Endodermal cell (in vitro differentiated cells): ENCODE measurements around the gene NRG2. TPM values are rescaled to one million over a fixed set of nuclear protein-coding genes. Genes with fewer than 3 reads are reported as not detected.

Experiments used
- DNase-seq: peaks from one replicate; pipeline ENCODE4 v3.0.0-alpha.2; 2017
- H3K27ac ChIP-seq: 2 replicates; pipeline ENCODE4 v1.5.1; 2013; ENCODE audit warnings: mild to moderate bottlenecking, low read depth, low read length, moderate library complexity
- H3K27me3 ChIP-seq: 2 replicates; pipeline ENCODE4 v1.6.1; 2013; ENCODE audit warnings: mild to moderate bottlenecking, low read length, moderate library complexity; ENCODE audit not compliant: insufficient read depth, control insufficient read depth, poor library complexity, severe bottlenecking
- H3K36me3 ChIP-seq: 2 replicates; pipeline ENCODE4 v1.7.0; 2013; ENCODE audit warnings: mild to moderate bottlenecking, low read length, moderate library complexity; ENCODE audit not compliant: control insufficient read depth, insufficient read depth
- H3K4me1 ChIP-seq: one replicate; pipeline ENCODE4 v1.7.0; 2013; ENCODE audit warnings: low read length; ENCODE audit not compliant: control insufficient read depth, insufficient read depth
- H3K4me3 ChIP-seq: 2 replicates; pipeline ENCODE4 v1.5.1; 2013; ENCODE audit warnings: mild to moderate bottlenecking, low read length, moderate library complexity
- H3K9ac ChIP-seq: 2 replicates; pipeline ENCODE4 v1.6.1; 2013; ENCODE audit warnings: mild to moderate bottlenecking, low read length, moderate library complexity; ENCODE audit not compliant: poor library complexity, severe bottlenecking; ENCODE audit errors: extremely low read depth
- H3K9me3 ChIP-seq: 2 replicates; pipeline ENCODE4 v1.6.1; 2013; ENCODE audit warnings: mild to moderate bottlenecking, low read length, moderate library complexity; ENCODE audit not compliant: control insufficient read depth
- H3K27ac Mint-ChIP-seq: 2 replicates; pipeline ENCODE4 v1.8.0; 2020; ENCODE audit warnings: mixed read lengths
- H3K27me3 Mint-ChIP-seq: 2 replicates; pipeline ENCODE4 v1.8.0; 2021; ENCODE audit warnings: mild to moderate bottlenecking, mixed read lengths; ENCODE audit not compliant: insufficient read depth
- H3K36me3 Mint-ChIP-seq: 2 replicates; pipeline ENCODE4 v1.8.0; 2020; ENCODE audit warnings: low read depth, mixed read lengths
- H3K4me1 Mint-ChIP-seq: 2 replicates; pipeline ENCODE4 v1.8.0; 2020; ENCODE audit warnings: mixed read lengths
- H3K4me3 Mint-ChIP-seq: 2 replicates; pipeline ENCODE4 v1.8.0; 2020; ENCODE audit warnings: mild to moderate bottlenecking, moderate library complexity, mixed read lengths
- H3K9me3 Mint-ChIP-seq: 2 replicates; pipeline ENCODE4 v1.8.0; 2020; ENCODE audit warnings: mild to moderate bottlenecking, mixed read lengths
- CTCF ChIP-seq: fragments of 200-600 bp; sonication (generic); conservative IDR thresholded peaks from 2 replicates; pipeline ENCODE4 v1.5.0; 2021; ENCODE audit warnings: antibody characterized with exemption, mild to moderate bottlenecking
- WGBS, 2 experiments: methylation state at CpG; one replicate each; pipeline versions ENCODE4 v1.1.5 to v1.1.7; 2013; ENCODE audit warnings: missing lambda C conversion rate in 2 of 2, mixed read lengths in 1 of 2; ENCODE audit not compliant: insufficient coverage in 1 of 2, insufficient read length in 1 of 2; 5-methylcytosine and 5-hydroxymethylcytosine counted together
- total RNA-seq, 2 donors: library from RNA; stranded (reverse); fragmentation: NEBNext Ultra II Directional in 1 of 2; extraction: Animal tissue kit (Norgen Biotek cat#: 25700) in 1 of 2; gene quantifications; 2 replicates in 1 of 2; 3 replicates in 1 of 2; pipeline ENCODE4 v1.2.1, GENCODE V29; 2021

Gene NRG2
- total RNA-seq, 2 donors from 2014 or later: 10.8 to 12.5 TPM

DNA sequence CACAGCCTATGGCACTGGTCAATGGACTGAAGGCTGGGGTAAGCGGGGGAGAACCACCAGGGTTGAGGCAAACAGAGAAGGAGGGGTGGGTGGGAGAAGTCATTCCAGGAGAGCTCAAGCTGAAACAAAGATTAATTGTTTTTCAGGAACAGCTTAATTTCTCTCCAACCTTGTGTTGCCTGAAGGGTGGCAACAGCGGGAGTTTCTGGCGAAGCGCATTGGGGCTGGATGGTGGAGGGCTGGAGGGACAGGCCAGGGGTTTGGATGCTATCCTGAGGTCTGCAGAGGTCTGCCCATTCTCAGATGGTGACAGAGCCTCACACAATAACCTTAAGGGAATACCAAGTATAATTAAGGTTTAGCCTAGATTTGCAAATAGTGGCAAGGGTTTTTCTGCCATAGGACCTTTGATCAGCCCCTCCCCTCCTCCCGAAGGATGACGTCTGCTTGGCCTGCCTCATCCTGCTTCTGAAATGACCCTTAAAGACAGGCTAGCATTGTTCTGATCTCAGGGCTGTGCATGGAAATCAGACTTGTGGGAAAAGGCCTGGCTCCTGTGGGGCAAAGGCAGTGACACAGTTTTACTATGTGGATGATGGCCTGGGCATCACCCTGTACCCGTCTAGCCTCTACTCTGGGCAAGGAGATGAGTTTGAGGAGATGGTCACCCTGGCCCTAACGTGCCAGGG, 214.7 kb downstream of the NRG2 start:
- H3K4me1 ChIP-seq: no peaks in the 10 kb centered on the region
- no peak for TF ChIP-seq CTCF
- H3K4me1 Mint-ChIP-seq: no peaks in the 10 kb centered on the region
- no peak overlapping the region for H3K27ac Mint-ChIP-seq
- peak overlapping the region; percentile 17 for H3K27ac ChIP-seq
- peaks cover 70% of the 10 kb centered on the region for H3K27me3 Mint-ChIP-seq
- 79 to 84% methylated on average over 3 to 8 of the region's 8 CpGs for WGBS, 2 experiments
- no peak overlapping the region for H3K4me3 Mint-ChIP-seq
- H3K4me3 ChIP-seq: no peak overlapping the region
- peaks cover 29% of the 10 kb centered on the region for H3K27me3 ChIP-seq
- DNase-seq: no peak
- H3K36me3 Mint-ChIP-seq: no peaks in the 10 kb centered on the region
- no peak overlapping the region for H3K9ac ChIP-seq
- no peaks in the 10 kb centered on the region for H3K9me3 ChIP-seq
- no peaks in the 10 kb centered on the region for H3K9me3 Mint-ChIP-seq
- H3K36me3 ChIP-seq: no peaks in the 10 kb centered on the region

GRCh38 chr5:139825690-139826089, 217.4 kb downstream of the NRG2 start:
- Mint-ChIP-seq H3K4me3 (no peak overlapping the region), H3K9me3 (no peaks in the 10 kb centered on the region), H3K27me3 (peaks cover 50% of the 10 kb centered on the region), H3K27ac (no peak overlapping the region), H3K4me1 (no peaks in the 10 kb centered on the region), H3K36me3 (no peaks in the 10 kb centered on the region)
- 78 to 91% methylated on average over 5 to 7 of the region's 7 CpGs for WGBS, 2 experiments
- Histone ChIP-seq H3K9me3 (no peaks in the 10 kb centered on the region), H3K9ac (no peak overlapping the region), H3K27ac (no peak overlapping the region), H3K4me1 (no peaks in the 10 kb centered on the region), H3K36me3 (no peaks in the 10 kb centered on the region), H3K4me3 (no peak overlapping the region), H3K27me3 (peaks cover 8% of the 10 kb centered on the region)
- no peak for TF ChIP-seq CTCF
- DNase-seq: no peak

DNA sequence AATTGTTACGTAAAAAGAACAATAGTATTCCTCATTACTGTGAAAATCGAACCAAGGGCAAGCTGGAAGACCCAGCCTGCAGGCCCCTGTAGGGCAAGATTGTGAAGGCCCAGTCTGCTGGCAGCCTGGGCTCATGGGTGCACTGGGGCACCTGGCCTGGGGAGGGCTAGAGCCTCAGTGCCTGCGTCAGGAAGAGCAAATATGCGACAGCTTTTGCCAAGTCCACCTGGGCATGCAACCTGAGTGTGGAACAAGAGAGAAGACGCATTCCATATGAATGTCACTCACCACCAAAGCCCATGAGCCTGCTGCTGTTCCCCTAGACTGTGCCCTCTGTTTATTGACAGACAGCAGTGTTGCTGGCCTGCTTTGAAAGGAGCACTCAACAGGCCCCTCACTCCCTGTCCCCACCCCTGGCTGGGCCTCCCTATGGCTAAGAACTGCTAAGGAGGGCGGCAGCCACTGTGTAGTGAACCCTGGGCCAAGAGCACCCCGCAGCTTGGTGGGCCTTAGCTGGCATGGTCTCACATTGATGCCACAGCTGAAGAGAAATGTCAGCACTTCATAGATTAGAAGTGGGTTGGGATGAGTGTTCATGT, 219.2 kb downstream of the NRG2 start:
- no peak overlapping the region for H3K4me3 Mint-ChIP-seq
- H3K4me1 Mint-ChIP-seq: no peaks in the 10 kb centered on the region
- Histone ChIP-seq H3K27me3 (peaks cover 15% of the 10 kb centered on the region), H3K9ac (no peak overlapping the region), H3K9me3 (no peaks in the 10 kb centered on the region), H3K27ac (no peak overlapping the region), H3K4me3 (no peak overlapping the region), H3K36me3 (no peaks in the 10 kb centered on the region), H3K4me1 (no peaks in the 10 kb centered on the region)
- no peak for TF ChIP-seq CTCF
- peaks cover 50% of the 10 kb centered on the region for H3K27me3 Mint-ChIP-seq
- DNase-seq: no peak
- H3K27ac Mint-ChIP-seq: no peak overlapping the region
- WGBS, 2 experiments: 94 to 97% methylated on average over 4 to 7 of the region's 7 CpGs
- no peaks in the 10 kb centered on the region for H3K36me3 Mint-ChIP-seq
- peaks cover 1% of the 10 kb centered on the region for H3K9me3 Mint-ChIP-seq
